Suprapubic skin (tissue), 4 donors: Measurements from ENCODE around the gene RAB1A. TPM values are rescaled to one million over a fixed set of nuclear protein-coding genes. Genes with fewer than 3 reads are reported as not detected.

Source experiments
- DNase-seq, 2 donors: peaks; one replicate each; pipeline ENCODE4 v3.0.0-alpha.2; 2019; ENCODE audit warnings: low spot score in 2 of 2
- H3K27ac ChIP-seq: fragments of 200-600 bp; sonication (generic); one replicate; pipeline ENCODE4 v1.5.1; 2019
- H3K27me3 ChIP-seq: fragments of 200-600 bp; sonication (generic); one replicate; pipeline ENCODE4 v1.5.1; 2019
- H3K36me3 ChIP-seq: fragments of 200-600 bp; sonication (generic); one replicate; pipeline ENCODE4 v1.5.1; 2019
- H3K4me1 ChIP-seq: fragments of 200-600 bp; sonication (generic); one replicate; pipeline ENCODE4 v1.5.1; 2019
- H3K4me3 ChIP-seq: fragments of 200-600 bp; sonication (generic); one replicate; pipeline ENCODE4 v1.5.1; 2019; ENCODE audit warnings: mild to moderate bottlenecking
- H3K9me3 ChIP-seq: fragments of 200-600 bp; sonication (generic); one replicate; pipeline ENCODE4 v1.5.1; 2019
- CTCF ChIP-seq, 2 donors: fragments of 200-600 bp in 1 of 2; fragments of 450-650 bp in 1 of 2; sonication (generic) in 1 of 2; IDR thresholded peaks; one replicate each; pipeline ENCODE4 v1.5.1; 2016 to 2019; ENCODE audit warnings: antibody characterized with exemption in 2 of 2, mild to moderate bottlenecking in 1 of 2, moderate library complexity in 1 of 2
- EP300 ChIP-seq: sonication (generic); formaldehyde crosslinking; IDR thresholded peaks from one replicate; pipeline ENCODE4 v1.6.1; 2017; ENCODE audit warnings: antibody characterized with exemption
- POLR2A ChIP-seq, 2 donors: fragments of 450-650 bp; IDR thresholded peaks; one replicate each; pipeline ENCODE4 v1.6.1; 2017; ENCODE audit warnings: antibody characterized with exemption in 2 of 2, mild to moderate bottlenecking in 2 of 2, moderate library complexity in 2 of 2
- POLR2AphosphoS5 ChIP-seq, 3 donors: sonication (generic); formaldehyde crosslinking; IDR thresholded peaks; one replicate each; pipeline ENCODE4 v1.6.1; 2017; ENCODE audit warnings: antibody characterized with exemption in 3 of 3
- WGBS: methylation state at CpG from one replicate; pipeline ENCODE4 v1.1.5; 2018; 5-methylcytosine and 5-hydroxymethylcytosine counted together
- total RNA-seq, 4 donors: library from RNA; depleted of rRNA; stranded (reverse); fragments of >200 nt; gene quantifications; one replicate each; pipeline ENCODE4 v1.1.0, GENCODE V29; 2016

The RAB1A gene
- total RNA-seq, 4 donors from 2014 or later, result 66.3 to 76.0 (median 68.3) TPM

GRCh38 chr2:65169760-65170136 lies 39.8 kb upstream of the RAB1A start:
- Histone ChIP-seq H3K27ac (no peak overlapping the region), H3K4me1 (no peaks in the 10 kb centered on the region), H3K27me3 (no peaks in the 10 kb centered on the region), H3K9me3 (no peaks in the 10 kb centered on the region), H3K36me3 (no peaks in the 10 kb centered on the region), H3K4me3 (no peak overlapping the region)
- DNase-seq, result no peak
- no peak for TF ChIP-seq CTCF (IDR thresholded peaks at IDR 0.05)
- TF ChIP-seq POLR2AphosphoS5 (IDR thresholded peaks at IDR 0.05), result no peak
- no peak for TF ChIP-seq POLR2A (IDR thresholded peaks at IDR 0.05)
- no peak for TF ChIP-seq EP300
- WGBS, result 88% methylated on average over 4 of the region's 4 CpGs

- Histone ChIP-seq H3K27ac (no peak overlapping the region), H3K4me1 (no peaks in the 10 kb centered on the region), H3K27me3 (no peaks in the 10 kb centered on the region), H3K9me3 (no peaks in the 10 kb centered on the region), H3K4me3 (no peak overlapping the region), H3K36me3 (no peaks in the 10 kb centered on the region)
- TF ChIP-seq POLR2AphosphoS5 (IDR thresholded peaks at IDR 0.05) (no peak), EP300 (no peak), POLR2A (IDR thresholded peaks at IDR 0.05) (no peak), CTCF (IDR thresholded peaks at IDR 0.05) (no peak)
- DNase-seq, result no peak
- WGBS, result 83% methylated on average over 7 of the region's 7 CpGs
Observed at GRCh38 chr2:65165558-65165957, 35.7 kb upstream of the RAB1A start.

GRCh38 chr2:65164426-65164891 lies 34.6 kb upstream of the RAB1A start:
- WGBS, result 48% methylated on average over 2 of the region's 2 CpGs
- H3K9me3 ChIP-seq, result no peaks in the 10 kb centered on the region
- no peaks in the 10 kb centered on the region for H3K4me1 ChIP-seq
- no peaks in the 10 kb centered on the region for H3K36me3 ChIP-seq
- H3K27me3 ChIP-seq, result no peaks in the 10 kb centered on the region
- no peak for DNase-seq
- no peak overlapping the region for H3K4me3 ChIP-seq
- H3K27ac ChIP-seq, result no peak overlapping the region
- TF ChIP-seq EP300 (no peak), CTCF (IDR thresholded peaks at IDR 0.05) (no peak), POLR2A (IDR thresholded peaks at IDR 0.05) (no peak), POLR2AphosphoS5 (IDR thresholded peaks at IDR 0.05) (no peak)

GRCh38 chr2:65161551-65162100 lies 31.7 kb upstream of the RAB1A start:
- Histone ChIP-seq H3K27me3 (no peaks in the 10 kb centered on the region), H3K4me1 (no peaks in the 10 kb centered on the region), H3K4me3 (no peak overlapping the region), H3K36me3 (no peaks in the 10 kb centered on the region), H3K27ac (no peak overlapping the region), H3K9me3 (no peaks in the 10 kb centered on the region)
- no peak for DNase-seq
- TF ChIP-seq EP300 (no peak), POLR2AphosphoS5 (IDR thresholded peaks at IDR 0.05) (no peak), POLR2A (IDR thresholded peaks at IDR 0.05) (no peak), CTCF (IDR thresholded peaks at IDR 0.05) (no peak)
- WGBS, result 85% methylated on average over 9 of the region's 9 CpGs

GRCh38 chr2:65159906-65160305 lies 30.0 kb upstream of the RAB1A start:
- Histone ChIP-seq H3K36me3 (no peaks in the 10 kb centered on the region), H3K9me3 (no peaks in the 10 kb centered on the region), H3K27ac (no peak overlapping the region), H3K27me3 (no peaks in the 10 kb centered on the region), H3K4me3 (no peak overlapping the region), H3K4me1 (no peaks in the 10 kb centered on the region)
- no peak for TF ChIP-seq EP300
- no peak for TF ChIP-seq POLR2AphosphoS5 (IDR thresholded peaks at IDR 0.05)
- DNase-seq, result no peak
- WGBS, result 66% methylated on average over 2 of the region's 2 CpGs

- no peak for DNase-seq
- Histone ChIP-seq H3K4me1 (no peaks in the 10 kb centered on the region), H3K9me3 (no peaks in the 10 kb centered on the region), H3K36me3 (no peaks in the 10 kb centered on the region), H3K27me3 (no peaks in the 10 kb centered on the region), H3K27ac (no peak overlapping the region), H3K4me3 (no peak overlapping the region)
- no peak for TF ChIP-seq POLR2A (IDR thresholded peaks at IDR 0.05)
- WGBS, result 91% methylated on average over 6 of the region's 6 CpGs
Observed at GRCh38 chr2:65159261-65159660, 29.4 kb upstream of the RAB1A start.
